ENCODE measurements around the gene RETREG3. TPM values are rescaled to one million over a fixed set of nuclear protein-coding genes. Genes with fewer than 3 reads are reported as not detected.
"Not testable (repeated sequence)": the region's sequence is repeated elsewhere in the genome, so short reads cannot be mapped to it uniquely, and the experiment has no call there.

The RETREG3 gene, protein sequence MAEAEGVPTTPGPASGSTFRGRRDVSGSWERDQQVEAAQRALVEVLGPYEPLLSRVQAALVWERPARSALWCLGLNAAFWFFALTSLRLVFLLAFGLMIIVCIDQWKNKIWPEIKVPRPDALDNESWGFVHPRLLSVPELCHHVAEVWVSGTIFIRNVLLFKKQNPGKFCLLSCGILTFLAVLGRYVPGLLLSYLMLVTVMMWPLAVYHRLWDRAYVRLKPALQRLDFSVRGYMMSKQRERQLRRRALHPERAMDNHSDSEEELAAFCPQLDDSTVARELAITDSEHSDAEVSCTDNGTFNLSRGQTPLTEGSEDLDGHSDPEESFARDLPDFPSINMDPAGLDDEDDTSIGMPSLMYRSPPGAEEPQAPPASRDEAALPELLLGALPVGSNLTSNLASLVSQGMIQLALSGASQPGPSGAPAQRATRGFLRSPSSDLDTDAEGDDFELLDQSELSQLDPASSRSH
- 47.4 and 52.6 TPM in 2 replicates for total RNA-seq

DNA sequence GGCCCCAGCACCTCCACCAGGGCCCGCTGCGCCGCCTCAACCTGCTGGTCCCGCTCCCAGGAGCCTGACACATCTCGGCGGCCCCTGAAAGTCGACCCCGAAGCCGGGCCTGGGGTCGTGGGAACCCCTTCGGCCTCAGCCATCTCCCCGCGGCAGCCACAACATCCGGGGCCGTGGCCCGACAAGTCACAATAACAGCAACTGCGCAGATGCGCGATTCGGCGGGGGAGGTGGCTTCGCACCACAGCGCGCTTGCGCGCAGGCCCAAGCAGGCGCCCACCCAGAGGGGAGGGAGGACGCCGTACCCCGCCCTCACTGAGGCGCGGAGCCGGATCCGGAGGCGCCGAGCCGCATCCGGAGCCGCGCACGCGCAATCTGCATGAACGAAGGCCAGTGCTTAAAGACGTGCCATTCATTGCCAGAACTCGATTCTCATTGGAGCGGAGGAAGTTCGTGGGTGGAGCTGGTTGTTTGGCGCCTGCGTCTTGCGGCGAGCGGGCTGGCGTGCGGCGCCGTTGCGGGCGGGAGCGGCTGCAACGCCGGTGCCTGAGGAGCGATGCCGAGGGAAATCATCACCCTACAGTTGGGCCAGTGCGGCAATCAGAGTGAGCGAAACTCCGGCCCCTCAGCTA lies at the start of gene RETREG3, which contains the start of gene TUBG1:
TSS of gene RETREG3 (minus strand) at position 193 of the 632 bp plus-strand sequence. CDS start at position 143, 50 bp downstream.
TSS of gene TUBG1 (plus strand) at position 502 of the 632 bp plus-strand sequence. CDS start at position 557, 55 bp downstream.
- DNase-seq (ENCODE audit: extremely low read depth, low read depth, low spot score), result peak; percentile 89

- no peak for DNase-seq (ENCODE audit: extremely low read depth, low read depth, low spot score)
Observed at GRCh38 chr17:42657824-42658588, 48.8 kb upstream of the RETREG3 start.

DNA sequence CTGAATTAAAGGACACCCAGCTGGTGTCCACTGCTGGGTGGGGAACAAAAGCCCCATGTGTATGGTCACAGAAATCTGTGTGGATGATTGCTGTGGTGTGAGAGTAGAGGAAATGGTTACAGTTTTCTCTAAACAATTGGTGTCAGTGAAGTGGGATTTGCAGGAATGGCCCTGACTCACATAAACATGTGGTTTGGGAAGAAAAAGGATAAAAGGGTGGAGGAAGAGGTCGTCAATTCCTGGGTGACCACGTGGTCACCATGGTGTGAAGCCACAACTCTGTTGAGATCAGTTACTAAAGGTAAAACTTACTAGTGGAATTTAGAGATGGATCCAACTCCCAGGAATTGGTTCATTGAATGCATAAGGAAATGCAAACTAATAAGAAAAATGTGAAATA lies 46.4 kb upstream of the RETREG3 start:
- DNase-seq (ENCODE audit: extremely low read depth, low read depth, low spot score), result no peak

DNA sequence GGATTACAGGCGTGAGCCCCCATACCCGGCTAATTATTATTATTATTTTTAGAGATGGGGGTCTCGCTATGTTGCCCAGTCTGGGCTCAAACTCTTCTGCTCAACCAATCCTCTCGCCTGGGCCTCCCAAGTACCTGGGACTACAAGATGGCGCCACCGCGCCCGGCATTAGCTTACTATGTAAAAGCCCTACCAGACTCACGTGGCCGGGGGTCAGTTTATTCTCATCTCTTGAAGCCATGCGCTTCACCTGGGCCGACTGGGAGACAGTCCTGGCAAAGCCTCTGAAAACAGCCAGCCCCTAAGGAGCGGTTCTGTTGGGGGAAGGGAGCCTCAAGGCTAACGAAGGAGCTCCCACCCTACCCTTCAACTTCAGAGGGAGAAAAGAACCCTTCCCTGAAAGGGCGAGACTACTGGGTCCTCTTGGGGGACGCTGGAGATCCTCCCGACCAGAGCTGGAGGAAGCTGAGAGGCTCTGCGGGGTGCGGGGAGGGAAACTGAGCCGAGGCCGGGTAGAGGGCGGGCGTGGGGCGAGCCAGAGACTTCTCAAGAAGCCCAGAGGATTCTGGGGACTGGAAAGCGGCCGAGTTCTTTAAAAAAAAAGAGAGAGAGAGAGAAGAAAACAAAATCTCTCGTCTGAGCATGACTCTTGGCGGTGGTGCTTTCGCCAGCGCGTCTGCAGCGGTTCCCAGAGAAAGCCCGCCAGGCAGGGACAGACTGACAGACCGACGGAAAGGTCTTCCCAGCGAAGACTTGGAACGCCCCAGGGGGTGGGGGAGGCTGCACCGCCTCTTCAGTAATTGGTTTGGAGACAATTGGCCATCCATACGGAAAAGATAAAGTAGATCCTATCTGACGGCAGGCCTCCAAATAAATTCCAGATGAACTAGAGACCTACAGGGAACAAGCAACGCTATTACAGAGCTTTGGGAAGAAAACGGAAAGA lies 44.3 kb upstream of the RETREG3 start:
- no peak for DNase-seq (ENCODE audit: extremely low read depth, low read depth, low spot score)

DNA sequence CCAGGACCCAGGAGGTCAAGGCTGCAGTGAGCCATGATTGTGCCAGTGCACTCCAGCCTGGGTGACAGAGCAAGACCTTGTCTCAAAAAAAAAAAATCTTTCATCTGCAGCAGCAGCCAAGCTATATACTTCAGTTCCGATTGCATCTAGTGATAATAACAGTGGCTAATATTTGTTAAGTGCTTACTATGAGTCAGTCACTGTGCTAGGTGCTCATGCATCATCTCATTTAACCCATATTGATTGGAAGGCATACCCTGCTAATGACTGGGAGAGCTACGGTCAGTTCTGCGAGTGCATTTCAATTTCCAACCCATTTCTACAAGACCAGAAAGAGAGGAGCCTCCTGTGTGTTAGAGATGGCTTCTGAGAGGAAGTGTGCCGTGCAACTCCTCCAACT lies 42.2 kb upstream of the RETREG3 start:
- no peak for DNase-seq (ENCODE audit: extremely low read depth, low read depth, low spot score)

- DNase-seq (ENCODE audit: extremely low read depth, low read depth, low spot score), result no peak
Observed at GRCh38 chr17:42647778-42648177, 38.6 kb upstream of the RETREG3 start.

DNA sequence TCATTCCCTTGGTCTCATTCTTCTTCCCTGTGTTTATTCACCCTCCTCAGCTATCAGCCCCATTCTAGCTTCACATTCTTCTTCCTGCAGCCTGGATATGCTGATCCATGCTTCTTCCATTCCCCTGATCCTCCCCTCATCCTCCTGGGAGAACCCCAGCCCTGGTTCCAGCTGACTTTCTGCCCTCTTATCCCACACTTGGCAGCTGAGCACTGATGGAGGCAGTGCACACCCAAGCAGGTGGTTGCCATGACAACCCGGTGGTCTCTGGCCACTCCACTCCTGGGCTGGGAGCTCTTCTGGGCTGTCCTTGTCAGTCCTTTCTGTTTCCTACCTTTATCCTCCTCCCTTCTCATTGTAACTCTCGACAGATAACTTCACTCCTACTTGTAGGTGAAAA lies 33.2 kb upstream of the RETREG3 start:
- no peak for DNase-seq (ENCODE audit: extremely low read depth, low read depth, low spot score)

GRCh38 chr17:42640121-42640520 lies 30.9 kb upstream of the RETREG3 start:
- DNase-seq (ENCODE audit: extremely low read depth, low read depth, low spot score), result no peak

DNA sequence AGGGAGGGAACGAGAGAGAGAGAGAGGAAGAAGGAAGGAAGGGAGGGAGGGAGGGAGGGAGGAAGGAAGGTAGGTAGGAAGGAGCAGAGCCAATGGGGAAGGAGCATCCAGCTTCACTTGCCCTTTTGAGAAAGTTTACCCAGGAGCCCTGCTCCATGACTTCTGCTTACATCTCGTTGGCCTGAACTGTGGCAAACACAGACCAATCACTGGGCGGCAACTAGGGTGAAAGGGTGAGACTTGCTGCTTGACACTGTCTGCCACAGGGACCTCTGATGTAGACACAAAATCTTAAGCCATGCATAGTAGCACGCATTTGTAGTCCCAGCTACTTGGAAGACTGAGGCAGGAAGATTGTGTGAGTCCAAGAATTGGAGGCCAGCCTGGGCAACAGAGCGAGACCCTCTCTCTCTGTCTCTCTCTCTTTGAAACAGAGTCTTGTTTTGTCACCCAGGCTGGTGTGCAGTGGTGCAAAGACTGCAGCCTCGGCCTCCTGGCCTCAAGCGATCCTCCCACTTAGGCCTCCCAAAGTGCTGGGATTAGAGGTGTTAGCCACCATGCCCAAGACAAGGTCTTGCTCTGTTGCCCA lies 30.4 kb upstream of the RETREG3 start:
- no peak for DNase-seq (ENCODE audit: extremely low read depth, low read depth, low spot score)

GRCh38 chr17:42632949-42633444 lies 23.8 kb upstream of the RETREG3 start:
- no peak for DNase-seq (ENCODE audit: extremely low read depth, low read depth, low spot score)

- DNase-seq (ENCODE audit: extremely low read depth, low read depth, low spot score), result no peak
Observed at GRCh38 chr17:42629411-42630009, 20.3 kb upstream of the RETREG3 start.

DNA sequence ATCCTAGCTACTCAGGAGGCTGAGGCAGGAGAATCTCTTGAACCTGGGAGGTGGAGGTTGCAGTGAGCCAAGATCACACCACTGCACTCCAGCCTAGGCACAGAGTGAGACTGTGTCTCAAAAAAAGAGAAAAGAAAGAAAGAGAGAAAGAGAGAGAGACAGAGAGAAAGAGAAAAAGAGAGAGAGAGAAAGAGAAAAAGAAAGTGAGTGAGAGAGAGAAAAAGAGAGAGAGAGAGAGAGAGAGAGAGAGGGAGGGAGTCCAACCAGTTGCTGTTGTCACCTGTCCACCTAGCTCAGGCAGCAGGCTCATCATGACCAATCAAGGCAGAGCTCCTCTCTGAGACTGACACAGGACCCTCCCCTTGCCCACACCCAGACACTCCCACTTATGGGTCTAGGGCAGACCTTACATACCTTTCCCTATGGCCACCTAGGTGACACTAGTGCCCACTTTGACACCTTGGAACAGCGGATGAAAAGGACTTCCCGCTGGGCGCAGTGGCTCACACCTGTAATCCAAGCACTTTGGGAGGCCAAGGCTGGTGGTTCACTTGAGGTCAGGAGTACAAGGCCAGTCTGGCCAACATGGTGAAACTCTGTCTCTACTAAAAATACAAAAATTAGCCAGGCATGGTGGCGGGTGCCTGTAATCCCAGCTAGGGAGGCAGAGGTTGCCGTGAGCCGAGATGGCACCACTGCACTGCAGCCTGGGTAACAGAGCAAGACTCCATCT lies 18.0 kb upstream of the RETREG3 start:
- DNase-seq (ENCODE audit: extremely low read depth, low read depth, low spot score), result not testable (repeated sequence)

GRCh38 chr17:42623732-42624596 lies 14.8 kb upstream of the RETREG3 start:
- no peak for DNase-seq (ENCODE audit: extremely low read depth, low read depth, low spot score)

GRCh38 chr17:42623271-42623670 lies 14.1 kb upstream of the RETREG3 start:
- DNase-seq (ENCODE audit: extremely low read depth, low read depth, low spot score), result no peak

GRCh38 chr17:42621987-42622386 lies 12.8 kb upstream of the RETREG3 start:
- DNase-seq (ENCODE audit: extremely low read depth, low read depth, low spot score), result not testable (repeated sequence)

DNA sequence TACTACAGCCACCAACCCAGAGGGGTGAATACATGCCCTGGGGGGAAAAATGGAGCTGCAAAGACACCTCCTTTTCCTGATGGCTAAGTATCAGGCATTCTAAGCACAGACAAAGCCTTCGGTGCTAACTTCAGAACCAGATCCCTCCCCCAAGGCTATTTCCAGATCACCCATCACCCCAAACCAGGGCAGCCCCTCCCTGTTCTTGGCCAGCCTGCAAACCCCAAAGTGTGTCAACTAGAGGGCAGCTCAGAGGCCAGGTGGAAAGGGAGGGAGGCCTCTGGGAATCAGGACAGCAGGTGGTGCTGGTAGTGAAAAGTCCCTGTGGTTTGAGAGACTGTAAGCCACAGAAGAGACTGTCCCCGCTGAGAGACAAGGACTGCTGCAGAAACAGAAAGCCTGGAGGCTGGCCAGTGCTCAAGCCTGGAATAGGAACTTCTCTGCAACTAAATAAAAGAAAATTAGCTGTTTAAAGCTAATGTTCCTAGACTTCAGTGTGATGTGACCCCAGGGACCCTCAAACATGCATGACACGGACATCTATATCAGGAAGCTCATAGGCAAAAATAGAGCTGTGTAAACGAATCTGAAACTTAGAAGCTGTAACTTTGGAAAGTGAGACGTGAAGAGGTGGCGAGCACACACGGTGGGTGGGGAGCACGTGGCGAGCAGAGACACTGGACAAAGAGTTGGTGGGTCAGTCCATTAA lies 9.4 kb upstream of the RETREG3 start:
- DNase-seq (ENCODE audit: extremely low read depth, low read depth, low spot score), result no peak

- DNase-seq (ENCODE audit: extremely low read depth, low read depth, low spot score), result no peak
Observed at GRCh38 chr17:42617956-42618431, 8.8 kb upstream of the RETREG3 start.
